Kidney epithelial cell (primary cell): ENCODE measurements around the gene URI1. TPM values are rescaled to one million over a fixed set of nuclear protein-coding genes. Genes with fewer than 3 reads are reported as not detected.

Experiments used
- DNase-seq: peaks from one replicate; pipeline ENCODE4 v3.0.0-alpha.2; 2010; ENCODE audit warnings: low read depth
- H3K27me3 ChIP-seq: 2 replicates; pipeline ENCODE4 v1.6.0; 2011; ENCODE audit warnings: low read length; ENCODE audit not compliant: control insufficient read depth, insufficient read depth
- H3K36me3 ChIP-seq: 2 replicates; pipeline ENCODE4 v1.5.1; 2011; ENCODE audit warnings: low read length; ENCODE audit not compliant: control insufficient read depth, insufficient read depth
- H3K4me3 ChIP-seq: 2 replicates; pipeline ENCODE4 v1.5.1; 2011; ENCODE audit warnings: low read depth, mild to moderate bottlenecking, control low read depth, low read length
- CTCF ChIP-seq: IDR thresholded peaks from 2 replicates; pipeline ENCODE4 v1.5.1; 2011; ENCODE audit warnings: mild to moderate bottlenecking, moderate library complexity, low read length, control low read depth, inconsistent platforms; ENCODE audit not compliant: insufficient read depth, poor library complexity, severe bottlenecking
- total RNA-seq: library from RNA; depleted of rRNA; stranded (reverse); fragments of >200 nt; gene quantifications from 2 replicates; pipeline ENCODE4 v1.2.3, GENCODE V29; 2015

Gene URI1
- total RNA-seq, 1 donor from 2014 or later = 52.0 TPM

GRCh38 chr19:30028118-30028991, 86.3 kb downstream of the URI1 start:
- no peak for DNase-seq
- Histone ChIP-seq H3K36me3 (no peaks in the 10 kb centered on the region), H3K4me3 (no peak overlapping the region), H3K27me3 (no peaks in the 10 kb centered on the region)
- TF ChIP-seq CTCF = no peak

DNA sequence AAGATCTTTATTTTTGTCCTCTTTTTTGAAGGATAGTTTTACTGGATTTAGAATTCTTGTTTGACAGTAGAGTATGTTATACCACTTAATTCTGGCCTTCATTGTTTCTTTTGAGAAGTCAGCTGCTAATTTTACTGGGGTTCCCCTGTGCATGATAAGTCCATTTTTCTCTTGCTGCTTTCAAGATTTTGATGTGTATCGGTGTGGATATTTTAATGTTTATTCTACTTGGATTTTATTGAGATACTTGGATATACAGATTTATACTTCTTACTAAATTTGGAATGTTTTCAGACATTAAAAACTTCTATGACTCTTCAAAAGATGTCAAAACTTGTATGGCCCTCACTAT, 86.9 kb downstream of the URI1 start:
- no peak for TF ChIP-seq CTCF

DNA sequence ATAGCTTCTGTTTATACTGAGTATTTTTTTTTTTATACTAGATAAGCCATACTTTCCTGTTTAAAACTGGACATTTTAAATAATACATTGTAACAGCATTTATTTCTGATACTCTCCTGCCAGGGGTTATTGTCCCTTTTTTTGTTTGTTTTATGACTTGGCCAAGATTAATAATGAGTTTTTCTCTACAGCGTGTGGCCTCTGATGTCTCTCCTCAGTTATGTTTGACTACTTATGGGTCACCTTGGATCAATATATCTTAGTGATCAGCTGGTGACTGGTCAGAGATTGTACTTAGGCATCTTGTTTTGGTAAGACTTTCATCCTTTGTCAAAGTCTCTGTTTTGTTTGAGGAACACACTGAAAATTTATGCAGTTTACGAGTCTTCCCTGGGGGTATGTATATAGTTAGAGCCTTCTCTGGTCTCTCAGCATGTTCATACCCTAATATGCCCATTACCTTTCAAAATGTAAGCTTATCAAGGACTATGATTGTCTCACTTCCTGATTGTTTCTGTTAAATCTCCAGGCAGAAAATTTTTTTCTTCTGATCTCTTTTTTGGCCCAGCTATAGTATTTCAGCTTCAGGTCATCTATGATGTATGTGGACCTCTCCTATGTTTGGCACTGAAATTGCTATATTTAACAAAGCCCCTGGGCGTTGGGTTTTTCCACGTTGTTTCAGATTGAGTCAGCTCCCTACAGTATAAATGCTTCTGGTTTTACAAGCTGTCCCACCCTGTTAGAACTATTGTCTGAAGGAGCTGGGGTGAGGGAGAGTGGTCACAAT, 87.9 kb downstream of the URI1 start:
- Histone ChIP-seq H3K27me3 (no peaks in the 10 kb centered on the region), H3K36me3 (no peaks in the 10 kb centered on the region)
- DNase-seq = no peak

More for the DNA sequence above, 86.9 kb downstream of the URI1 start:
- Histone ChIP-seq H3K27me3 (no peaks in the 10 kb centered on the region), H3K36me3 (no peaks in the 10 kb centered on the region), H3K4me3 (no peak overlapping the region)
- no peak for DNase-seq

GRCh38 chr19:30034321-30034720, 92.3 kb downstream of the URI1 start:
- no peak for DNase-seq
- no peak overlapping the region for H3K4me3 ChIP-seq
- TF ChIP-seq CTCF = no peak
- H3K27me3 ChIP-seq = no peaks in the 10 kb centered on the region
- no peaks in the 10 kb centered on the region for H3K36me3 ChIP-seq

More for the DNA sequence above, 87.9 kb downstream of the URI1 start:
- no peak overlapping the region for H3K4me3 ChIP-seq
- TF ChIP-seq CTCF = no peak

DNA sequence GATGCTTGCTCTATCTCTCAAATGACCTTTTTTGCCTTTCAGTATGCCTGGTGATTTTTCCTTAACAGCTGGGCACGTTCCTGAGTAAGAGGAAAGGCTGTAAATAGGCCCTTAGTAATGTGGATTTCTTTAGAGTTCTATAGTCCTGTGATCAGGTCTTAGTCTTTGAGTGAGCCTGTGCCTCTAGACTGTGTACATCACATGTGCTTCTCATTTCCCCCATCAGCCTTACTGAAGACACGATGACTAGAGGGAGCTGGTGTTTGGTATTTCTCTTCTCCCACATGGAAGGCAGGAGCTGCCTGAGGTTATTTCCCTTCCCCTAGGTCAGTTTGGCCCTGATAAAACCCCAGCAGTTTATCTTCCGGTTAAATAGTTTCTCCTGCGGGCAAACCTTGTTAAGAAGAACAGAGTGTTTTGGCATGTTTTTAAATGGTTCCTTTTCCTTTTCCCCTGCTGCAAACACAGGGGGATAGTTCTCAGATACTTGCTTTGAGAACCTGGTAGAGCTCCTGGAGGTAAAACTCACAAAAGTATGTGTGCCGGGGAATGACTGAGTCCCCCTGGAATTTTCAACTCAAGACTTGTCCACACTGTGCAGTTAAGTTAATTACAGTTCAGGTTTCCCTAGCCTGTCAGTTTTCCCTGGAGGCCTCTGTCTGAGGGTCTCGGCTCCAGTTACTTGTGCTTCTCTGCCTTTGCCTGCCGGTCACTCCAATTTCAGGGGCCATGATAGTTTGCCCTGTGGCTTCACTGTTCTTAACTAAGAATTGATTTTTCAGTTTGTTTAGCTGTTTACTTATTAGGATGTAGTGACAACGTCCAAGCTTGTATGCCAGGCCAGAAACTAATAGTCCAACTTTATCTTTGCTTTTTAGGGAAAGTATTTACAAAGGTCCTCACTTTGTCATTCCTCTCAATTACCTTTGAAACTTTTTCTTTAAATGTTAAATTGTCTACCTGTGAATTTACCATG, 94.4 kb downstream of the URI1 start:
- H3K27me3 ChIP-seq = no peaks in the 10 kb centered on the region
- no peaks in the 10 kb centered on the region for H3K36me3 ChIP-seq
- no peak for TF ChIP-seq CTCF
- no peak for DNase-seq
- H3K4me3 ChIP-seq = no peak overlapping the region
